SU-DHL-6 (cell line): ENCODE results near the gene NR2F1-AS1.

Experiments
- H2AFZ ChIP-seq: fragments of 200-600 bp; sonication (generic); 2 replicates; pipeline ENCODE4 v1.6.1; 2014; ENCODE audit warnings: low read depth, mild to moderate bottlenecking, moderate library complexity, mixed read lengths, antibody characterized with exemption, low read length; ENCODE audit not compliant: severe bottlenecking
- H3F3A ChIP-seq: fragments of 200-600 bp; shearing (Covaris generic); 2 replicates; pipeline ENCODE4 v1.6.0; 2016; ENCODE audit warnings: antibody characterized with exemption, mild to moderate bottlenecking; ENCODE audit not compliant: insufficient read depth
- H3K27ac ChIP-seq: fragments of 200-600 bp; sonication (generic); 2 replicates; pipeline ENCODE4 v1.5.1; 2016; ENCODE audit warnings: low read depth, mild to moderate bottlenecking, low read length, moderate library complexity, mixed read lengths
- H3K27me3 ChIP-seq: fragments of 200-600 bp; sonication (generic), shearing (Covaris generic); 2 replicates; pipeline ENCODE4 v1.6.0; 2014; ENCODE audit warnings: mild to moderate bottlenecking, low read length
- H3K36me3 ChIP-seq: fragments of 200-600 bp; sonication (generic); 2 replicates; pipeline ENCODE4 v1.6.1; 2014; ENCODE audit warnings: mild to moderate bottlenecking, low read length, mixed read lengths
- H3K4me2 ChIP-seq: fragments of 300-600, 200-600 bp; shearing (Covaris generic), sonication (generic); 2 replicates; pipeline ENCODE4 v1.6.0; 2014; ENCODE audit warnings: low read length, low read depth, mild to moderate bottlenecking; ENCODE audit not compliant: poor library complexity, severe bottlenecking
- H3K4me3 ChIP-seq: fragments of 200-600 bp; sonication (generic); 2 replicates; pipeline ENCODE4 v1.5.1; 2014; ENCODE audit warnings: antibody characterized with exemption, low read length, mild to moderate bottlenecking, mixed read lengths; ENCODE audit not compliant: insufficient read depth, poor library complexity, severe bottlenecking
- H3K79me2 ChIP-seq: fragments of 200-600 bp; sonication (generic); 2 replicates; pipeline ENCODE4 v1.6.1; 2014; ENCODE audit warnings: mild to moderate bottlenecking, low read length, moderate library complexity; ENCODE audit not compliant: insufficient read depth
- H3K9ac ChIP-seq: fragments of 200-600 bp; sonication (generic); 2 replicates; pipeline ENCODE4 v1.7.0; 2014; ENCODE audit warnings: mild to moderate bottlenecking, low read length
- H3K9me2 ChIP-seq: fragments of 200-600 bp; sonication (generic); replicated peaks from 2 replicates; pipeline ENCODE4 v1.6.1; 2014; ENCODE audit warnings: low read length; ENCODE audit not compliant: insufficient read depth
- H3K9me3 ChIP-seq: fragments of 200-600 bp; sonication (generic); 2 replicates; pipeline ENCODE4 v1.6.1; 2014; ENCODE audit warnings: low read length, mixed read lengths; ENCODE audit not compliant: insufficient read depth
- H4K20me1 ChIP-seq: fragments of 200-600 bp; sonication (generic); 2 replicates; pipeline ENCODE4 v1.6.1; 2014; ENCODE audit warnings: low read depth, mild to moderate bottlenecking, antibody characterized with exemption, low read length, moderate library complexity, mixed read lengths
- CTCF ChIP-seq: fragments of 200-600 bp; sonication (generic); IDR thresholded peaks from one replicate; pipeline ENCODE4 v1.5.1; 2017; ENCODE audit warnings: antibody characterized with exemption, mild to moderate bottlenecking, low read length, moderate library complexity; ENCODE audit not compliant: insufficient read depth, poor library complexity, severe bottlenecking
- EZH2phosphoT487 ChIP-seq: fragments of 200-600 bp; sonication (generic), shearing (Covaris generic); conservative IDR thresholded peaks from 2 replicates; pipeline ENCODE4 v1.6.1; 2018; ENCODE audit warnings: mild to moderate bottlenecking, antibody characterized with exemption, low read length, moderate library complexity, mixed read lengths

NR2F1-AS1 gene

GRCh38 chr5:93406971-93407401 lies 174.0 kb downstream of the NR2F1-AS1 start:
- Histone ChIP-seq H3K9ac (no peak overlapping the region), H3K4me3 (no peak overlapping the region), H3K9me2 (no peaks in the 10 kb centered on the region), H3K27ac (no peak overlapping the region), H3K27me3 (no peaks in the 10 kb centered on the region), H4K20me1 (no peaks in the 10 kb centered on the region), H3K9me3 (no peaks in the 10 kb centered on the region), H3K4me2 (no peak overlapping the region), H2AFZ (no peak overlapping the region), H3K79me2 (no peaks in the 10 kb centered on the region), H3K36me3 (no peaks in the 10 kb centered on the region), H3F3A (no peaks in the 10 kb centered on the region)
- TF ChIP-seq EZH2phosphoT487 (no peak), CTCF (no peak)

- TF ChIP-seq EZH2phosphoT487: no peak
- no peak for TF ChIP-seq CTCF
- Histone ChIP-seq H3F3A (no peaks in the 10 kb centered on the region), H4K20me1 (no peaks in the 10 kb centered on the region), H2AFZ (no peak overlapping the region), H3K9me3 (no peaks in the 10 kb centered on the region), H3K79me2 (no peaks in the 10 kb centered on the region), H3K4me3 (no peak overlapping the region), H3K4me2 (no peak overlapping the region), H3K9me2 (no peaks in the 10 kb centered on the region), H3K27ac (no peak overlapping the region), H3K36me3 (no peaks in the 10 kb centered on the region), H3K27me3 (no peaks in the 10 kb centered on the region; the same call in 1 of the 2 replicates), H3K9ac (no peak overlapping the region)
Observed at GRCh38 chr5:93404246-93404645, 176.8 kb downstream of the NR2F1-AS1 start.

- no peak overlapping the region for H3K9ac ChIP-seq
- H3K27me3 ChIP-seq: no peaks in the 10 kb centered on the region; the same call in 1 of the 2 replicates
- no peaks in the 10 kb centered on the region for H3F3A ChIP-seq
- no peak for TF ChIP-seq CTCF
- no peak for TF ChIP-seq EZH2phosphoT487
- H3K4me2 ChIP-seq: no peak overlapping the region
- H4K20me1 ChIP-seq: no peaks in the 10 kb centered on the region
- H3K4me3 ChIP-seq: no peak overlapping the region
- no peaks in the 10 kb centered on the region for H3K36me3 ChIP-seq
- H3K9me3 ChIP-seq: no peaks in the 10 kb centered on the region
- H3K9me2 ChIP-seq: no peaks in the 10 kb centered on the region
- H3K27ac ChIP-seq: no peak overlapping the region
- no peak overlapping the region for H2AFZ ChIP-seq
- H3K79me2 ChIP-seq: no peaks in the 10 kb centered on the region
Observed at GRCh38 chr5:93403141-93403928, 177.7 kb downstream of the NR2F1-AS1 start.
